Measurements from ENCODE around the gene SERPINB11.

GRCh38 chr18:63701952-63702351 lies 808 bp upstream of the SERPINB11 start:
- TF ChIP-seq CTCF (IDR thresholded peaks at IDR 0.05; ENCODE audit: low read depth, low read length, missing input control) (no peak), TAF1 (conservative IDR thresholded peaks at IDR 0.05) (no peak), JUND (IDR thresholded peaks at IDR 0.05) (no peak), RAD21 (IDR thresholded peaks at IDR 0.05) (no peak), HNF4A (conservative IDR thresholded peaks at IDR 0.05) (no peak), EGR1 (IDR thresholded peaks at IDR 0.05; ENCODE audit: low read depth in 2 of 2) (no peak)
